HG02642 (cell line): ENCODE measurements around the gene PGAP3.

Source experiments
- ATAC-seq: cut with Tn5 transposase; IDR thresholded peaks from one replicate; pipeline ENCODE4 v1.9.1; 2021; ENCODE audit warnings: mild to moderate bottlenecking; ENCODE audit not compliant: unreplicated experiment, poor library complexity

The PGAP3 gene

DNA sequence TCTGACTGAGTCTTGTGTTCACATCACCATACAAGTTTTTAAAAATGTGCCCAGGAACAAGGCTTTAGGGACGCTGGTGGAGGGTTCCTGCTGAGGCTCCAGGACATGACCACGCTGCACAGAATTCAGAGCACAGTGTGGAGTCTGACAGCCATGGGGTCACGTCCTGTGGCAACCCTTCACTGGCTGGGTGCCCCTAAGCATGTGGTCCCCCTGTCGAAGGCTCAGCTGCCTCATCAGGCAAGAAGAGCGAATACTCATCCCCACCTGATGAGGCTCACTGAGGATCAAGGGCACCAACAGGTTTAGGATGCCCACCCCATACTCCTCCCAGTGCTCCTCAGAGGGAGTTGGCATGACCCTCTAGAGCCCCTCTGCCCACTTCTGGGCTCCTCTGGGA lies 13.7 kb downstream of the PGAP3 start:
- ATAC-seq, result no peak

DNA sequence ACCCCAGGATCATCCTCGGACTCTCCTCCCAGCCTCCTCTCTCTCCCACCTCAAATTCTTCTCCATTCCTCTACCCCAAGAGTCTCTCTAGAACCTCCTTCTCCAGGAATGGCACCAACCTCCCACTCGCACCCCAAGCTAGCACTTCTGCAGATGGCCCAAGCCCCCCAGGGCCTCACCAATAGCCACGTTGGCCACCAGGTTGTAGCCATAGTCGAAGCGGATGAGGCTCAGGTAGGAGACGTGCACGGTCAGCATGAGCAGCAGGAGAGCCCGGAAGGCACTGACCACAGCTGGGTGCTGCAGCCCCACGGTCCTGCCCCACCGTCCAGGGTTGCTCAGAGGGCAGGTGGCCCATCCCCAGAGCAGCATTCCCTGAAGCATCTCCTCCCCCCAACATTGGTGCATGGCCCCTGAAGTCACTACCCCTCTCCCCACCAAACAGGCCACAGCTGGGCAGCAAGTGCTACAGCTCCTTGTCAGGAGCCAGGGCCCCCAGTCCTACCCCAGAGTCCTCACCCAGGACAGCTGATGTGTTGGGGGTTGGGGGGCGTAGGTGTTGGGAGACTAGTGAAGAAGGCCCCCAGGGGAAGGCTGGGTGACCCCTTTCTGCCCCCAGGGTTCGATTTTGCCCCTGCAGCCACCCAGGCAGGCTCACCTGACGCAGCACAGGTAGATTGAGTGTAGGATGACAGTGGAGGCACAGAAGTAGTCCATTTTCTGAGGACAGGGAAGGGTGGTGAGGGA lies 14.3 kb downstream of the PGAP3 start:
- no peak for ATAC-seq

DNA sequence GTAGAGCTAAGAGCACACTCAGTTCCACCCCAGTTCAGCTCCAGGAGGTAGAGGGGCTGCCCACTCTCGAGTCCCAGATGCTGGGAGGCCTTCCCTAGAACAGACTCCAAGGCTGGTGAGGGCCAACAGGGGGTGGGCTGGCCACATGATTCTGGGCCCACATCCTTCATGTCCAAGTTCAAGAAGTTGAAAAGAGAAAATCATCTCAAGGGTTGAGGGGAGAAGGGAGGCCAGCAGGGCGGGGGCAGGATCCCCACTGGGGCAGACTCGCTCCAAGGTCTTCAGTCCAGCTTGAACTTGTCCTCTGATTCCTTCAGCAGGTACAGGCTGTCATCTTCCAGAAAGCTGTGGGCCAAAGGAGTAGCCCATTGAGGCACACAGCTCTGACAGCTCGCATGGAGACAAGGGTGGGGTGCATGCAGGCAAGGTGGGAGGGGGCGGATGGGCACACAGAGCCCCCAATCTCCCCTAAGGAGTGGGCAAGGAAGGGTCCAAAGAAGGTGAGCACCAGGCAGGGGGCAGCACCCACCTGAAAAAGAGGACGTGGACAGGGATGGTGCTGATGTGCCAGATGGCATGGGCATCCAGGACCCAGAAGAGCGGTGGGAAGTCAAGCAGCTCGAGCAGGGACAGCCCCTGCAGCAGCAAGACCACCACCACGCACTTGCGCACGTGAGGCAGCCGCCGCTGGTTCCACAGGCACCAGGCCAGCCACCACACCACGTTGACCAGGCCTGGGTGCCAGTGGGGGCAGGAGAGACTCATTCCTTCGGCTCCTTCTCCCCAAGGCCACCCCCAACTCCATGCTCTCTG lies 15.1 kb downstream of the PGAP3 start:
- no peak for ATAC-seq

DNA sequence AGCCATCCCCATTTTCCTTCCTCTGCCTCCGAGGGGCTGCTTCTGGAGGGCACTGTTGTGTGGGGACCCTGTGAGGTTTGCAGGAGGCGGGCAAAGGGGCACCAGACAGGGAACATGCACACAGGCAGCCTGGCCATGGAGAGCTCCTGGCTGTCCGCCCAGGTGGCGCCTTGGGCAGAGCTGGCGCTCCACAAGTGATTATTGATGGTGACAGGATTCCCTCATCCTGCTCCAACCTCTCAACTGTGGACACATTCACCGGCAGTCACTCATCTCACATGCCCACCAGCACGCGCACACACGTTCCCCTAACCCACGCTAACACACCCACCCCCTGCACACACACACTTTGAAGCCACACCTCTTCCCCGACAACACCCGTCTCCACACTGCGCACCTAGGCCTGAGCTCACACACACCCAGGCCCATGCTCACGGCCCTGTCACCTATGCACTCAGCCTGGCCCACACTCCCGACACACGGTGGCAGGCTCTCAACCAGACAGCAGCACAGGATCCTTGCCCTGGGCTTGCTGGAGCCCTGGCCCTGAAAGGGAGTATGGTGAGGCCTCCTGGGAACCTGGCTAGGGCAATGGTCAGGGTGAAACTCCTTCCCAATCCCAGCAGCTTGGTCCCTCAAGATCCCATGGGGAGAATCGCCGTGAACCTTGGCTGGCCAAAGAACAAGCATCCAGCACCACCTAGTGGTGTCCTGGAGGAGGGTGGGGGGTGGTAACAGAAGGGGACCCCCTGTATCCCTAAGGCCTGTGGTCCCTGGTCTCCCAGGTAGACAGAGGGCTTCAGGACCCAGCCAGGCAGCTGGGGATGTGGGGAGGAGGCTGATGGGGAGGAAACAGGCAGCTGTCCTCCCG lies 16.0 kb downstream of the PGAP3 start:
- ATAC-seq, result no peak

DNA sequence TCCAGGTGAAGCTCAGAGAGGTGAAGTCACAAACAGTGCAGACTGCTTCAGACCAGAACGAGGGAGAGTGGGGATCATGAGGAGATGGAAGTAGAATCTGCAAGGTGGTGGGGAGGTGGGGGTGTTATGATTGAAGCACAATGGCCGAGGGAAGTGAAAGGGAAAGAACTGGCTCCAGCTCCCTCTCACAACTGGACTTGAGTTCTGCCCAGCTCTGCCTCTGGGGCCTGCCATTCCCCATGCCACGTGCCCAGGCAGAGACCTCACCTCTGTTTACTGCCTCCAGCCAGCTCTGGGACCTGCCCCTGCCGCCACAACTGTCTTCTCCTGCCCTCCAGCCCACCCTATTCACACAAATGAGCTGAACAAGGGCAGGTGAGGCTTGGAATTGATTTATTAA lies 17.1 kb downstream of the PGAP3 start:
- ATAC-seq, result no peak

DNA sequence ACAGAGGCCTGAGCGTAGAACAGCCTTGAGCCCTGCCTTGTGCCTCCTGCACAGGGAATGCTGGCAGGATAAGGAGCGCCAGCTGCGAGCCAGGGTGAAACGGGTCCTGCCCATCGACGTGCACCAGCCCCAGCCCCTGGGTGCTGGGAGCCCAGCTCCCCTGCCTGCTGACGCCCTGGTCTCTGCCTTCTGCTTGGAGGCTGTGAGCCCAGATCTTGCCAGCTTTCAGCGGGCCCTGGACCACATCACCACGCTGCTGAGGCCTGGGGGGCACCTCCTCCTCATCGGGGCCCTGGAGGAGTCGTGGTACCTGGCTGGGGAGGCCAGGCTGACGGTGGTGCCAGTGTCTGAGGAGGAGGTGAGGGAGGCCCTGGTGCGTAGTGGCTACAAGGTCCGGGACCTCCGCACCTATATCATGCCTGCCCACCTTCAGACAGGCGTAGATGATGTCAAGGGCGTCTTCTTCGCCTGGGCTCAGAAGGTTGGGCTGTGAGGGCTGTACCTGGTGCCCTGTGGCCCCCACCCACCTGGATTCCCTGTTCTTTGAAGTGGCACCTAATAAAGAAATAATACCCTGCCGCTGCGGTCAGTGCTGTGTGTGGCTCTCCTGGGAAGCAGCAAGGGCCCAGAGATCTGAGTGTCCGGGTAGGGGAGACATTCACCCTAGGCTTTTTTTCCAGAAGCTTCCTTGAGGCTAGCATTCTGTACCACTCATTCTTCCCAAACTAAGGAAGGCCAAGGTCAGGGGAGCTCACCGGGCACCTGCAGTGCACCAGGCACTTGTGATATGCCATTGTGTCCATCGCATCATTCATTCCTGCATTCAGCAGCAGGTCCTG lies 17.7 kb downstream of the PGAP3 start:
- no peak for ATAC-seq

DNA sequence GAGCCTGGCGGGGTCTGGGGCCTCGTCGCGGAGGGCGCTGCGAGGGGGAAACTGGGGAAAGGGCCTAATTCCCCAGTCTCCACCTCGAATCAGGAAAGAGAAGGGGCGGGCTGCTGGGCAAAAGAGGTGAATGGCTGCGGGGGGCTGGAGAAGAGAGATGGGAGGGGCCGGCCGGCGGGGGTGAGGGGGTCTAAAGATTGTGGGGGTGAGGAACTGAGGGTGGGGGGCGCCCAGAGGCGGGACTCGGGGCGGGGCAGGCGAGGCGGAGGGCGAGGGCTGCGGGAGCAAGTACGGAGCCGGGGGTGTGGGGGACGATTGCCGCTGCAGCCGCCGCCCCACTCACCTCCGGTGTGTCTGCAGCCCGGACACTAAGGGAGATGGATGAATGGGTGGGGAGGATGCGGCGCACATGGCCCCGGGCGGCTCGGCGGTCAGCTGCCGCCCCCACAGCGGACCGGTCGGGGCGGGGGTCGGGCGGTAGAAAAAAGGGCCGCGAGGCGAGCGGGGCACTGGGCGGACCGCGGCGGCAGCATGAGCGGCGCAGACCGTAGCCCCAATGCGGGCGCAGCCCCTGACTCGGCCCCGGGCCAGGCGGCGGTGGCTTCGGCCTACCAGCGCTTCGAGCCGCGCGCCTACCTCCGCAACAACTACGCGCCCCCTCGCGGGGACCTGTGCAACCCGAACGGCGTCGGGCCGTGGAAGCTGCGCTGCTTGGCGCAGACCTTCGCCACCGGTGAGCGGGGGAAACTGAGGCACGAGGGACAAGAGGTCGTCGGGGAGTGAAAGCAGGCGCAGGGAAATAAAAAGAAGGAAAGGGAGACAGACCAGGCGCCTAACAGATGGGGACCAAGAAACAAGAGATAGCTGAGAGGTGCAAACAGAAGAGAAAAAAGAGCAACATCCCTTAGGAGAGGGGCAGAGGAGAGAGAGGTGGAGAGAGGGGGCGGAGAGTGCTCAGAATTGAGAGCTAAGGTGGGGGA lies 19.6 kb downstream of the PGAP3 start, which contains the start of gene PNMT:
PNMT (plus strand) TSS at position 509 of the 980 bp plus-strand sequence; CDS start at position 532, 23 bp downstream.
- peak; percentile 46 for ATAC-seq

DNA sequence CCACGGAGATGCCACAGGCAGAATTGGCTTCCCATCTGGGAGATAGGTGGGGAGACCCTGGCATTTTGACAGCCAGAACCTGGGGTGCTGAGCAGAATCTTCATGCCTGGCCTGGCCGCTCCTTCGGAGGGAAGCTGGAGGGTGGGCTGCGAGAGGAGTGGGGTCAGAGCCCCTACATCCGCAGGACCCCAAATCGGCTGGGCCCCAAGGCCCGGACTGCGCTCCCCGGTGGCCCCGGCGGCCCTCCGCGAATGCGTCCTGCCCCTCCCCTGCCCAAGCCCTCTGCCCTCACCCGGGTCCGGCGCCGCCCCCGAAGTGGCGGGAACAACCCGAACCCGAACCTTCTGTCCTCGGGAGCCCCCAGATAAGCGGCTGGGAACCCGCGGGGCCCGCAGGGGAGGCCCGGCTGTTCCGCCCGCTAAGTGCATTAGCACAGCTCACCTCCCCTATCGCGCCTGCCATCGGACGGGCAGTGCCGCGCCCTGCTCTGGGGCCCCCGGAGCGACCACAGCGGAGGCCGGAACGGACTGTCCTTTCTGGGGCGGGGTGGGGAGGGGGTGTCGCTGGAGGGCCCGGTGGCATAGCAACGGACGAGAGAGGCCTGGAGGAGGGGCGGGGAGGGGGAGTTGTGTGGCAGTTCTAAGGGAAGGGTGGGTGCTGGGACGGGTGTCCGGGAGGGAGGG lies 20.5 kb downstream of the PGAP3 start:
- ATAC-seq, result no peak

DNA sequence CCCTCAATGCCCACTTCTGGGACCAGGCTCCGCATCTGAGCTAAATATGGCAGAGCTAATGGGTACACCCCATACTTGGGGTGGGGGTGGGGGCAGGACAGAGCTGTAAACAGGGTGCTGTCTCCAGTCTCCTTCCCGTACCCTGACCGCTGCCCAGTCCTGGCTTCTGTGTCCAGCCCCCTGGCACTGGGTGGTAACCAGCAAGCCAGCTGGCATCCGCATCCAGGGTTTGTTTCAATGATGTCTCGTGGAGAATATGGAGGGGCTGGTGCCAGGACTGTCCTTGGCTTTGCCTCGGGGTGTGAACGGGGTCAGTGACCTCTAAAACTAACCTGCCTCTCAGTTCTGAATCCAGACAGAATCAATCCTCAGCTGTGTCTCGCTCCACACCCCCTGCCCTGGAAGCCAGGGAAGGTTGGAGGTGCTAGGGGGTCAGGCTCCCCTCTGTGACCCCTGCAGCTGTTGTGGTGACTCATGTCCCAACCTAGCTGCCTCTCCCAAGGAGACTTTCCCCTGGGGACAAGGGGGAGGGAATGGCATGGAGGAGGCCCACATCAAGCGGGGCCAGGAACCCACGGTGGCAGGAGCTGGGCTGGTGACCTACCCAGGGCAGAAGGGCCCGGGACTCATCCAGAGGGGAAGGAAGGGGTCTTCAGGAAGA lies 21.1 kb downstream of the PGAP3 start:
- ATAC-seq, result no peak

DNA sequence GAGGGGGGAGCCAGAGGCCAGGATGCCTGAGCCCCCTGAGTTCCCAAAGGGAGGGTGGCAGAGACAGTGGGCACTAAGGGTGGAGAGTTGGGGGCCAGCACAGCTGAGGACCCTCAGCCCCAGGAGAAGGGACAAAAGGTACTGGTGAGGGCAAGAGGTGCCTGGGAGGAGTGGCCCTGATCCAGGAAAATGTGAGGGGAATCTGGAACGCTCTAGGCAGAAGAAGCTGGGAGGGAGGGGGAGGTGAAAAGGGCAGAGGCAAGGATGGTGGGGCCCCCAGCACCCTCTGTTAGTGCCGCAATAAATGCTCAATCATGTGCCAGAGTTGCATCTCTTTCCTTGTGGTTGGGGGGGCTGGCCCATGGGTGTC lies 21.6 kb downstream of the PGAP3 start:
- no peak for ATAC-seq

DNA sequence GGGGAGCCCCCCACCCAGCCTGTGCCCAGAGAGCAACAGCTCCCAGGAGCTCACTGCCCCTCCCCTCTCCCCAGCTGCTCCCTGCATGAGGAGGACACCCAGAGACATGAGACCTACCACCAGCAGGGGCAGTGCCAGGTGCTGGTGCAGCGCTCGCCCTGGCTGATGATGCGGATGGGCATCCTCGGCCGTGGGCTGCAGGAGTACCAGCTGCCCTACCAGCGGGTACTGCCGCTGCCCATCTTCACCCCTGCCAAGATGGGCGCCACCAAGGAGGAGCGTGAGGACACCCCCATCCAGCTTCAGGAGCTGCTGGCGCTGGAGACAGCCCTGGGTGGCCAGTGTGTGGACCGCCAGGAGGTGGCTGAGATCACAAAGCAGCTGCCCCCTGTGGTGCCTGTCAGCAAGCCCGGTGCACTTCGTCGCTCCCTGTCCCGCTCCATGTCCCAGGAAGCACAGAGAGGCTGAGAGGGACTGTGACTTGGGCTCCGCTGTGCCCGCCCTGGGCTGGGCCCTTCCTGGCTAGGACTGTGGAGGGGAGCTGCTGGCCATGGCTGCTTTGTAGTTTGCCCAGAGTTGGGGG lies 22.1 kb downstream of the PGAP3 start:
- no peak for ATAC-seq

DNA sequence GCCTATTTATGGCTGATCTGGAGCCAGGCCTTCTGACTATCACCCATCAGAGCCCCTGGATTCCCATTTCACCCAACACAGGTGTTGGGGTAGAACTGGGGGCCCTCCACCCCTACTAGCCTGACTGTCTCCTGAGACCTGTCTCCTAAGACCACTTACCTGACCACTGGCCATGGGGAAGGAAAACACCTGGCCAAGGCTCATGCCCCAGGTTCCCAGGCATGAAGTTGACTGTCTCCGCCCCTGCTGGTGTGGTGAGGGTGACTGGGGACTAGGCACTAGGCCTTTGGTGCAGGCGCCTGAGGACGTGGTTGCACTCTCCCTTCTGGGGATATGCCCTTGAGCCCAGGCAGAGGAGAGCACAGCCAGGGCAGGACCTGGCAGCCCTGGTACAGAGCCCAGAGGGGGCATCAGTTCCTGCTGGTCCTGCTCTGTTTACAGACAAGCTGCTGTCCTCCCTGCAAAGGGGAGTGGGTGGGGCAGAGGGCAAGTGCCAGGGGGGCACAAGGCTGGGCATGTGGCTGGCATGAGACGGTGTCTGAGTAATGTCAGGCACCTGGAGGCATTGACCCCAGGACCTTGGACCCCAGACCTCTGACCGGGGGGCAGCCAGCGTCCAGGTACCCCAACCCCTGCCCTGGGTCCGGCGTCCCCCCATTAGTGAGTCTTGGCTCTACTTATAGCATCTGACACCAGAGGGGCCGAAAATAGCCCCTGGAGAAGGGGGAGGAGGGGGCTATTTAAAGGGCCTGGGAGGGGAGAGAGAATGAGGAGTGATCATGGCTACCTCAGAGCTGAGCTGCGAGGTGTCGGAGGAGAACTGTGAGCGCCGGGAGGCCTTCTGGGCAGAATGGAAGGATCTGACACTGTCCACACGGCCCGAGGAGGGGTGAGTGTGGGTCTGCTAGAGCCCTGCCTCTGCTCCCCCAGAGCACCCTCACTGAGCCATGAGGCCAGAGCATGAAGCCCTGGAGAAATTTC lies 23.0 kb downstream of the PGAP3 start, which contains the start of gene TCAP:
TCAP (plus strand) TSS at position 769 of the 981 bp plus-strand sequence; CDS start at position 780, 11 bp downstream.
- ATAC-seq, result no peak

DNA sequence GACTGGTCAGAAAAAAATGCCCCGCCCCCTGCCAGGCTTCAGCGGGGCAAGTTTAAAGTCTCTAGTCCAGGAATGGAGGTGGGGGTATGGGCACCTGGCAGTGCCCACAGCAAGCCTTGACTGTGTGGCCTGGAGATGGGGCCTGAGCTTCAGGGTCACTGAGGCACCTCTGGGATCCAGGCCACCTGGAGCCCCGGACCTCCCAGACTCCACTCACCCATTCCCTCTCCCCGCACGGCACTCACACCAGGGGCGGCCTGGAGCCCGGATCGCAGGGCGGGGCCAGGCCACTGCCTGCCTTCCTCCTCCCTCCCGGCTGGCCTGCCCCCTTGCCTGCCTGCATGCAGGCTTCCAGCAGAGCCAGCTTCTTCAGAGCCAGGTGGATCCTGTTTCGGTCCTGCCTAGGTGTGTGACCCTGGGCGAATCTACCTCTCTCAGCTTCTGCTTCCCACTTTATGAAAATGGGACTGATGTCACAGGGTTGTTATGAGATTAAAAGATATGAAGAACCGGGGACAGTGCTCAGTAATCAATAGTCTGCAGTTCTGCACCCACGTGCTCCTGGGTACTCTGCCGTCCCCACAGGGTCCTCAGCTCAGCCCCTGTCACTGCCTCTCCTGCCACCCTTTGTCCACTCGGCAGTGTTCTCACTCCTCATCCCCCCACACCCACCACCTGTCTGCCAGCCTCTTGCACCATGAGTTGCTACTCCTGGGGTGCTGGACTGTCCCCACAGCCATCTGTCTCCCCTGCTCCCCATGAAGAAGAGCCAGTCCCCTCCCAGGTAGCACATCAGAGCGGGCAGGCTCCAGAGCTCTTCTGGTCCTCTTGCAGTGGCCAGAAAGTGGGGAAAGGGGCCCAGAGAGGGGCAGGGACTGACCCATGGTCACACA lies 23.9 kb downstream of the PGAP3 start:
- no peak for ATAC-seq

DNA sequence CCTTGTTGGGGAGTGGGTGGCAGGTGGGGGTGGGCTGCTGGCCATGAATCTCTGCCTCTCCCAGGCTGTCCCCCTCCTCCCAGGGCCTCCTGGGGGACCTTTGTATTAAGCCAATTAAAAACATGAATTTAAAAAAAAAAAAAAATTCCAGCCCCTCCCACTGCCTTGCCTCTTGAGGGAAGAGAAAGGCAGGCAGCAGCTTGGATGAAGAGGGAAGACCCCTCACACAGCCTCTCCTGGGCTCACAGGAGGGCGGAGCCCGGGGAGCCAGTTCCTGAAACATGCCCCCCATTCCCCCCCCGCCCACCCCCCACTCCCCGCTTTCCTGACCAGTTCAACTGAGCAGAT lies 24.5 kb downstream of the PGAP3 start:
- ATAC-seq, result no peak
